Loucy (cell line): Measurements from ENCODE around the gene ACP6.

ENCODE experiments used
- CTCF ChIP-seq: fragments of 200-600 bp; sonication (generic); conservative IDR thresholded peaks from 2 replicates; pipeline ENCODE4 v1.5.1; 2014; ENCODE audit warnings: mild to moderate bottlenecking, antibody characterized with exemption, low read length
- EZH2phosphoT487 ChIP-seq: fragments of 200-600 bp; IDR thresholded peaks from 2 replicates; pipeline ENCODE4 v1.6.1; 2018; ENCODE audit warnings: antibody characterized with exemption, mild to moderate bottlenecking, moderate library complexity, borderline replicate concordance

- TF ChIP-seq CTCF (no peak), EZH2phosphoT487 (no peak)
Observed at GRCh38 chr1:147624011-147624410, 46.3 kb downstream of the ACP6 start.
